HepG2 (cell line): ENCODE measurements around the gene LYSMD1. TPM values are rescaled to one million over a fixed set of nuclear protein-coding genes. Genes with fewer than 3 reads are reported as not detected.

Experiments
- ATF4 ChIP-seq, 2 experiments: fragments of 450-650 bp in 1 of 2; sonication (generic) in 1 of 2; formaldehyde crosslinking; IDR thresholded peaks; 2 replicates each; pipeline versions ENCODE4 v1.5.0 to v1.8.0; 2020 to 2022; ENCODE audit warnings: mild to moderate bottlenecking in 1 of 2, missing genetic modification reagents in 1 of 2
- DNMT1 ChIP-seq: sonication (generic); formaldehyde crosslinking; IDR thresholded peaks from 2 replicates; pipeline ENCODE4 v1.5.1; 2020; ENCODE audit warnings: mild to moderate bottlenecking, missing genetic modification reagents
- FOSL1 ChIP-seq: sonication (generic); formaldehyde crosslinking; IDR thresholded peaks from 2 replicates; pipeline ENCODE4 v1.9.0; 2021; ENCODE audit warnings: missing genetic modification reagents, borderline replicate concordance
- FOSL2 ChIP-seq: sonication (generic); formaldehyde crosslinking; IDR thresholded peaks from 2 replicates; pipeline ENCODE4 v1.4.0; 2020; ENCODE audit warnings: missing genetic modification reagents
- FOXK2 ChIP-seq: fragments of 450-650 bp; IDR thresholded peaks from 2 replicates; pipeline ENCODE4 v1.6.1; 2016
- MAZ ChIP-seq, 2 experiments: sonication (generic) in 1 of 2; formaldehyde crosslinking in 1 of 2; IDR thresholded peaks; 2 replicates each; pipeline versions ENCODE4 v1.5.0 to v1.6.1; 2012 to 2020; ENCODE audit warnings: low read depth in 2 of 2, mild to moderate bottlenecking in 2 of 2, borderline replicate concordance in 1 of 2, improper control_type of control experiment in 1 of 2, low read length in 1 of 2, missing genetic modification reagents in 1 of 2, moderate library complexity in 1 of 2
- MEIS1 ChIP-seq: sonication (generic); formaldehyde crosslinking; IDR thresholded peaks from 2 replicates; pipeline ENCODE4 v1.9.0; 2021; ENCODE audit warnings: mild to moderate bottlenecking, missing genetic modification reagents, moderate library complexity, borderline replicate concordance
- SP5 ChIP-seq: IDR thresholded peaks from 2 replicates; pipeline ENCODE4 v1.6.1; 2016; ENCODE audit warnings: low read depth, borderline replicate concordance
- SRSF1 ChIP-seq: fragments of 200-400 bp; formaldehyde crosslinking; optimal IDR thresholded peaks from 2 replicates; pipeline ENCODE3; 2017; ENCODE audit warnings: mild to moderate bottlenecking, low read depth, low read length, moderate library complexity
- ZBTB25 ChIP-seq: IDR thresholded peaks from 2 replicates; pipeline ENCODE4 v1.6.1; 2018; ENCODE audit warnings: missing genetic modification reagents
- ZNF562 ChIP-seq: sonication (generic); formaldehyde crosslinking; IDR thresholded peaks from 2 replicates; pipeline ENCODE4 v1.8.0; 2022; ENCODE audit warnings: missing genetic modification reagents, borderline replicate concordance
- ZNF678 ChIP-seq: sonication (generic); formaldehyde crosslinking; IDR thresholded peaks from 2 replicates; pipeline ENCODE4 v1.4.0; 2020; ENCODE audit warnings: mild to moderate bottlenecking, missing genetic modification reagents
- ZNF709 ChIP-seq: sonication (generic); formaldehyde crosslinking; IDR thresholded peaks from 2 replicates; pipeline ENCODE4 v1.5.0; 2020; ENCODE audit warnings: mild to moderate bottlenecking, missing genetic modification reagents
- ZNF737 ChIP-seq: sonication (generic); formaldehyde crosslinking; IDR thresholded peaks from 2 replicates; pipeline ENCODE4 v1.5.0; 2020; ENCODE audit warnings: missing genetic modification reagents, mild to moderate bottlenecking, borderline replicate concordance
- ZNF781 ChIP-seq: sonication (generic); formaldehyde crosslinking; IDR thresholded peaks from 2 replicates; pipeline ENCODE4 v1.5.1; 2020; ENCODE audit warnings: borderline replicate concordance, mild to moderate bottlenecking, missing genetic modification reagents; ENCODE audit errors: not compliant biosample characterization
- ZNF800 ChIP-seq: sonication (generic); formaldehyde crosslinking; IDR thresholded peaks from 2 replicates; pipeline ENCODE4 v1.4.0; 2020; ENCODE audit warnings: missing genetic modification reagents
- ZNF83 ChIP-seq: sonication (generic); formaldehyde crosslinking; IDR thresholded peaks from 2 replicates; pipeline ENCODE4 v1.4.0; 2020; ENCODE audit warnings: missing genetic modification reagents, mild to moderate bottlenecking, borderline replicate concordance
- ZXDC ChIP-seq: sonication (generic); formaldehyde crosslinking; IDR thresholded peaks from 2 replicates; pipeline ENCODE4 v1.5.0; 2020; ENCODE audit warnings: mild to moderate bottlenecking, missing genetic modification reagents
- polyA plus RNA-seq, 8 experiments: library from polyadenylated mRNA; depleted of rRNA in 3 of 8; stranded (reverse) in 7 of 8; unstranded in 1 of 8; fragments of >200 nt; fragmentation: Illumina TruSeq in 4 of 8; extraction: Trizol in 4 of 8; gene quantifications; 2 replicates each; pipeline versions ENCODE4 v1.2.1 to v1.2.3, GENCODE V29; 2011 to 2016; ENCODE audit warnings: low read depth in 4 of 8, missing spikeins in 1 of 8, mixed read lengths in 1 of 8; ENCODE audit not compliant: insufficient read depth in 1 of 8
- total RNA-seq, 5 experiments: library from RNA; depleted of rRNA; stranded (reverse); fragments of >200 nt; fragmentation: Illumina TruSeq; extraction: Trizol; gene quantifications; 2 replicates each; pipeline ENCODE4 v1.2.3, GENCODE V29; 2016; ENCODE audit warnings: low read depth in 1 of 5
- TF ChIP-seq, protein P1 (sequence below): IDR thresholded peaks from 2 replicates; pipeline ENCODE4 v1.6.1; 2012; ENCODE audit warnings: low read depth, low read length, improper control_type of control experiment
- TF ChIP-seq, protein P2 (sequence below): IDR thresholded peaks from 2 replicates; pipeline ENCODE4 v1.6.1; 2016; ENCODE audit warnings: missing compliant biosample characterization, missing genetic modification reagents, borderline replicate concordance

Gene LYSMD1
- total and polyA plus RNA-seq, 2 of the 13 experiments (the other 11 are each of a cell fraction or from before 2014, with no cell fraction given), result 3.8 to 4.8 TPM

GRCh38 chr1:151197863-151198253 is 32.2 kb upstream of the LYSMD1 start (continued):
- TF ChIP-seq, protein P1, sequence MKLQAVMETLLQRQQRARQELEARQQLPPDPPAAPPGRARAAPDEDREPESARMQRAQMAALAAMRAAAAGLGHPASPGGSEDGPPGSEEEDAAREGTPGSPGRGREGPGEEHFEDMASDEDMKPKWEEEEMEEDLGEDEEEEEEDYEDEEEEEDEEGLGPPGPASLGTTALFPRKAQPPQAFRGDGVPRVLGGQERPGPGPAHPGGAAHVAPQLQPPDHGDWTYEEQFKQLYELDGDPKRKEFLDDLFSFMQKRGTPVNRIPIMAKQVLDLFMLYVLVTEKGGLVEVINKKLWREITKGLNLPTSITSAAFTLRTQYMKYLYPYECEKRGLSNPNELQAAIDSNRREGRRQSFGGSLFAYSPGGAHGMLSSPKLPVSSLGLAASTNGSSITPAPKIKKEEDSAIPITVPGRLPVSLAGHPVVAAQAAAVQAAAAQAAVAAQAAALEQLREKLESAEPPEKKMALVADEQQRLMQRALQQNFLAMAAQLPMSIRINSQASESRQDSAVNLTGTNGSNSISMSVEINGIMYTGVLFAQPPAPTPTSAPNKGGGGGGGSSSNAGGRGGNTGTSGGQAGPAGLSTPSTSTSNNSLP, result 0 out of 2 replicates have a peak, but pooled peaks have one; percentile 17
- TF ChIP-seq FOSL2 (CRISPR knock-in tag) (peak; percentile 91), ZNF83 (CRISPR knock-in tag) (no peak), SP5 (CRISPR knock-in tag) (0 out of 2 replicates have a peak, but pooled peaks have one; percentile 52), ZNF678 (no peak), FOXK2 (peak; percentile 68), ATF4 (CRISPR knock-in tag; IDR thresholded peaks at IDR 0.05) (no peak), SRSF1 (no peak), ZBTB25 (CRISPR knock-in tag) (no peak), MEIS1 (CRISPR knock-in tag) (no peak), DNMT1 (CRISPR knock-in tag) (no peak), FOSL1 (peak; percentile 77; the same call in 1 of the 2 replicates), ZNF737 (CRISPR knock-in tag) (no peak), ZNF800 (CRISPR knock-in tag) (no peak), ZNF781 (CRISPR knock-in tag) (peak; percentile 46), ZNF709 (CRISPR knock-in tag) (no peak), ZXDC (CRISPR knock-in tag) (no peak), MAZ (IDR thresholded peaks at IDR 0.05; ENCODE audit: borderline replicate concordance, low read depth, low read length) (no peak), MAZ (CRISPR knock-in tag; IDR thresholded peaks at IDR 0.05; ENCODE audit: low read depth) (no peak), ZNF562 (CRISPR knock-in tag) (no peak)
- TF ChIP-seq, protein P2, sequence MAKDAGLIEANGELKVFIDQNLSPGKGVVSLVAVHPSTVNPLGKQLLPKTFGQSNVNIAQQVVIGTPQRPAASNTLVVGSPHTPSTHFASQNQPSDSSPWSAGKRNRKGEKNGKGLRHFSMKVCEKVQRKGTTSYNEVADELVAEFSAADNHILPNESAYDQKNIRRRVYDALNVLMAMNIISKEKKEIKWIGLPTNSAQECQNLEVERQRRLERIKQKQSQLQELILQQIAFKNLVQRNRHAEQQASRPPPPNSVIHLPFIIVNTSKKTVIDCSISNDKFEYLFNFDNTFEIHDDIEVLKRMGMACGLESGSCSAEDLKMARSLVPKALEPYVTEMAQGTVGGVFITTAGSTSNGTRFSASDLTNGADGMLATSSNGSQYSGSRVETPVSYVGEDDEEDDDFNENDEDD, result no peak
